GM12878 (cell line): ENCODE measurements around the gene KRTAP17-1. TPM values are rescaled to one million over a fixed set of nuclear protein-coding genes. Genes with fewer than 3 reads are reported as not detected.
"Not testable (repeated sequence)": the region's sequence is repeated elsewhere in the genome, so short reads cannot be mapped to it uniquely, and the experiment has no call there.

Experiments used
- ATAC-seq: fragments of 200-7000 bp; cut with Tn5 transposase; 3 replicates; pipeline ENCODE4 v1.9.1; 2020; ENCODE audit warnings: mild to moderate bottlenecking, moderate library complexity
- BruUV-seq: library from RNA; stranded (reverse); fragments of 400-500 nt; replicated peaks from 2 replicates; lab custom pipeline; 2021; lab: Mats Ljungman, UMichigan
- CTCF ChIA-PET: fragments of 300-600 bp; sonication (Branson Sonifier 250); formaldehyde crosslinking; extraction: SDS; loops from one replicate; lab custom pipeline; 2021; ENCODE audit warnings: inconsistent platforms; lab: Yijun Ruan, JAX
- POLR2A ChIA-PET: fragments of 350-600 bp; formaldehyde crosslinking; extraction: SDS; loops from one replicate; lab custom pipeline; 2021; ENCODE audit warnings: inconsistent platforms; lab: Charles Lee
- RAD21 ChIA-PET: fragments of 300-600 bp; sonication (Branson Sonifier 250); formaldehyde crosslinking; loops from one replicate; lab custom pipeline; 2023; ENCODE audit warnings: antibody characterized with exemption; ENCODE audit not compliant: unreplicated experiment; lab: Charles Lee
- SMC1A ChIA-PET: fragments of 300-600 bp; sonication (Branson Sonifier 250); formaldehyde crosslinking; loops from one replicate; lab custom pipeline; 2023; ENCODE audit not compliant: unreplicated experiment, uncharacterized antibody; lab: Charles Lee
- DNase-seq: peaks from one replicate; pipeline ENCODE4 v3.0.0-alpha.2; 2011; ENCODE audit warnings: low read depth, low spot score
- FAIRE-seq: peaks from 3 replicates; lab custom pipeline; 2011; peaks lifted over from hg19 to GRCh38; lab: Jason Lieb, UNC
- H2AFZ ChIP-seq: 2 replicates; pipeline ENCODE4 v1.6.0; 2011; ENCODE audit warnings: low read depth, low read length, control low read depth; ENCODE audit not compliant: control insufficient read depth
- H3K27ac ChIP-seq: 2 replicates; pipeline ENCODE4 v1.5.1; 2011; ENCODE audit warnings: control low read depth; ENCODE audit not compliant: control insufficient read depth, insufficient read depth
- H3K27me3 ChIP-seq, 2 experiments: replicated peaks in 1 of 2; 2 replicates each; pipeline versions ENCODE4 v1.6.0 to v1.6.1; 2011; ENCODE audit warnings: low read length in 1 of 2; ENCODE audit not compliant: control insufficient read depth in 2 of 2, insufficient read depth in 2 of 2
- H3K36me3 ChIP-seq, 2 experiments: 2 replicates each; pipeline ENCODE4 v1.5.1; 2011; ENCODE audit warnings: low read length in 1 of 2; ENCODE audit not compliant: control insufficient read depth in 2 of 2, insufficient read depth in 2 of 2
- H3K4me1 ChIP-seq: 2 replicates; pipeline ENCODE4 v1.6.1; 2011; ENCODE audit warnings: mild to moderate bottlenecking, low read length, moderate library complexity, mixed read lengths; ENCODE audit not compliant: control insufficient read depth, insufficient read depth
- H3K4me2 ChIP-seq: 2 replicates; pipeline ENCODE4 v1.6.0; 2011; ENCODE audit warnings: control low read depth; ENCODE audit not compliant: control insufficient read depth, insufficient read depth
- H3K4me3 ChIP-seq: fragments of 200-600 bp; sonication (generic); 2 replicates; pipeline ENCODE4 v1.5.1; 2016
- H3K79me2 ChIP-seq: 2 replicates; pipeline ENCODE4 v1.6.0; 2011; ENCODE audit warnings: low read length; ENCODE audit not compliant: control insufficient read depth, insufficient read depth
- H3K9ac ChIP-seq: 2 replicates; pipeline ENCODE4 v1.8.0; 2011; ENCODE audit warnings: low read length, control low read depth, mixed read lengths; ENCODE audit not compliant: control insufficient read depth, insufficient read depth
- H3K9me3 ChIP-seq: replicated peaks from 3 replicates; pipeline ENCODE4 v1.5.1; 2011; ENCODE audit warnings: mild to moderate bottlenecking, low read length; ENCODE audit not compliant: control insufficient read depth, insufficient read depth
- H4K20me1 ChIP-seq: 2 replicates; pipeline ENCODE4 v1.6.0; 2011; ENCODE audit not compliant: control insufficient read depth, insufficient read depth
- CHD2 ChIP-seq: IDR thresholded peaks from 2 replicates; pipeline ENCODE4 v1.6.1; 2011; ENCODE audit warnings: low read depth, low read length, improper control_type of control experiment, borderline replicate concordance
- MTA3 ChIP-seq: IDR thresholded peaks from 2 replicates; pipeline ENCODE4 v1.6.1; 2012; ENCODE audit warnings: low read length, inconsistent platforms, borderline replicate concordance
- RCOR1 ChIP-seq: conservative IDR thresholded peaks from 2 replicates; pipeline ENCODE4 v1.6.1; 2012; ENCODE audit warnings: low read depth, low read length, improper control_type of control experiment
- SP1 ChIP-seq: IDR thresholded peaks from one replicate; pipeline ENCODE4 v1.6.1; 2011; ENCODE audit warnings: low read depth, low read length
- WGBS: methylation state at CpG from one replicate; pipeline ENCODE4 v1.1.6; 2016; ENCODE audit warnings: low lambda C conversion rate; ENCODE audit not compliant: insufficient replicate concordance, insufficient coverage; ENCODE audit errors: missing lambda C conversion rate; 5-methylcytosine and 5-hydroxymethylcytosine counted together
- in situ Hi-C: fragments of 300-500 bp; cut with MboI; formaldehyde crosslinking; loops from 9 replicates; pipeline ENCODE4 v1.14.3; 2018; ENCODE audit warnings: mixed read lengths
- intact Hi-C: fragments of 100-400 bp; cut with micrococcal nuclease; formaldehyde crosslinking; loops from one replicate; pipeline ENCODE4 v1.14.2; 2022; ENCODE audit not compliant: unreplicated experiment
- polyA plus RNA-seq, 11 experiments: library from polyadenylated mRNA; depleted of rRNA in 4 of 11; unstranded in 6 of 11; stranded (reverse) in 5 of 11; fragments of >200 nt; fragmentation: Nextera tagmentation in 4 of 11; fragmentation: Illumina TruSeq in 1 of 11; extraction: Ambion mirVana in 4 of 11; extraction: Trizol in 1 of 11; gene quantifications; 1 replicate in 1 of 11; 2 replicates in 10 of 11; pipeline versions ENCODE4 v1.2.1 to v1.2.3, GENCODE V29; 2011 to 2016; ENCODE audit warnings: inconsistent platforms in 2 of 11, missing spikeins in 2 of 11, low read depth in 1 of 11
- total RNA-seq, 4 experiments: library from RNA; depleted of rRNA in 3 of 4; stranded (reverse); fragments of >200 nt in 3 of 4; fragmentation: Illumina TruSeq in 1 of 4; extraction: Trizol in 1 of 4; gene quantifications; 2 replicates each; pipeline versions ENCODE4 v1.2.1 to v1.2.3, GENCODE V29; 2013 to 2021
- TF ChIP-seq, protein P1 (sequence below): IDR thresholded peaks from 2 replicates; pipeline ENCODE4 v1.6.1; 2012; ENCODE audit warnings: mild to moderate bottlenecking, low read depth, low read length

Gene KRTAP17-1
- total and polyA plus RNA-seq, 10 of the 15 experiments (the other 5 are each of a cell fraction or from before 2014, with no cell fraction given): 0.16 to 5.7 (median 0.17) TPM; not detected in 7

GRCh38 chr17:41347869-41348760 lies 32.6 kb upstream of the KRTAP17-1 start:
- ATAC-seq: no peak
- no peak for FAIRE-seq

GRCh38 chr17:41346421-41346820 lies 30.9 kb upstream of the KRTAP17-1 start:
- RAD21 ChIA-PET, H2AFZ ChIP-seq, H3K4me3 ChIP-seq, H3K79me2 ChIP-seq, H3K9ac ChIP-seq, BruUV-seq, H3K27ac ChIP-seq, H3K36me3 ChIP-seq, ATAC-seq, H4K20me1 ChIP-seq, POLR2A ChIA-PET, H3K4me2 ChIP-seq, SMC1A ChIA-PET, H3K9me3 ChIP-seq, FAIRE-seq, intact Hi-C loops, in situ Hi-C loops, DNase-seq, H3K4me1 ChIP-seq, H3K27me3 ChIP-seq: not testable (repeated sequence)
- CTCF ChIA-PET: interaction anchor here (1.8 kb wide), 1 partner anchor 24 kb away, joined by 4 read pairs; no protein-coding TSS in a partner anchor
- 67% methylated on average over 16 of the region's 16 CpGs for WGBS

More at GRCh38 chr17:41347869-41348760, 32.6 kb upstream of the KRTAP17-1 start:
- DNase-seq: no peak
- ChIA-PET CTCF (interaction anchor here (0.6 to 1.8 kb wide), 2 partner anchors 25 to 62 kb away, joined by 3 to 4 read pairs; no protein-coding TSS in a partner anchor), POLR2A (no interaction called here), SMC1A (interaction anchor here (1.4 kb wide), 2 partner anchors 8 to 36 kb away, joined by 3 to 4 read pairs; no protein-coding TSS in a partner anchor), RAD21 (no interaction called here)
- Histone ChIP-seq H3K27me3 (no peaks in the 10 kb centered on the region; a peak in 1 of 4 replicates), H3K9ac (no peak overlapping the region), H3K27ac (no peak overlapping the region), H2AFZ (no peak overlapping the region), H3K4me3 (no peak overlapping the region), H3K4me1 (no peaks in the 10 kb centered on the region), H3K36me3 (no peaks in the 10 kb centered on the region), H3K79me2 (no peaks in the 10 kb centered on the region), H3K4me2 (no peak overlapping the region), H3K9me3 (peaks cover 2% of the 10 kb centered on the region; the same call in 2 of the 3 replicates), H4K20me1 (no peaks in the 10 kb centered on the region)
- BruUV-seq: no TSS peak
- intact Hi-C loops (no loop called here), in situ Hi-C loops (no loop called here)
- WGBS: 39% methylated on average over 7 of the region's 7 CpGs
- TF ChIP-seq MTA3 (no peak), RCOR1 (no peak), SP1 (no peak), CHD2 (no peak)
- TF ChIP-seq, protein P1, sequence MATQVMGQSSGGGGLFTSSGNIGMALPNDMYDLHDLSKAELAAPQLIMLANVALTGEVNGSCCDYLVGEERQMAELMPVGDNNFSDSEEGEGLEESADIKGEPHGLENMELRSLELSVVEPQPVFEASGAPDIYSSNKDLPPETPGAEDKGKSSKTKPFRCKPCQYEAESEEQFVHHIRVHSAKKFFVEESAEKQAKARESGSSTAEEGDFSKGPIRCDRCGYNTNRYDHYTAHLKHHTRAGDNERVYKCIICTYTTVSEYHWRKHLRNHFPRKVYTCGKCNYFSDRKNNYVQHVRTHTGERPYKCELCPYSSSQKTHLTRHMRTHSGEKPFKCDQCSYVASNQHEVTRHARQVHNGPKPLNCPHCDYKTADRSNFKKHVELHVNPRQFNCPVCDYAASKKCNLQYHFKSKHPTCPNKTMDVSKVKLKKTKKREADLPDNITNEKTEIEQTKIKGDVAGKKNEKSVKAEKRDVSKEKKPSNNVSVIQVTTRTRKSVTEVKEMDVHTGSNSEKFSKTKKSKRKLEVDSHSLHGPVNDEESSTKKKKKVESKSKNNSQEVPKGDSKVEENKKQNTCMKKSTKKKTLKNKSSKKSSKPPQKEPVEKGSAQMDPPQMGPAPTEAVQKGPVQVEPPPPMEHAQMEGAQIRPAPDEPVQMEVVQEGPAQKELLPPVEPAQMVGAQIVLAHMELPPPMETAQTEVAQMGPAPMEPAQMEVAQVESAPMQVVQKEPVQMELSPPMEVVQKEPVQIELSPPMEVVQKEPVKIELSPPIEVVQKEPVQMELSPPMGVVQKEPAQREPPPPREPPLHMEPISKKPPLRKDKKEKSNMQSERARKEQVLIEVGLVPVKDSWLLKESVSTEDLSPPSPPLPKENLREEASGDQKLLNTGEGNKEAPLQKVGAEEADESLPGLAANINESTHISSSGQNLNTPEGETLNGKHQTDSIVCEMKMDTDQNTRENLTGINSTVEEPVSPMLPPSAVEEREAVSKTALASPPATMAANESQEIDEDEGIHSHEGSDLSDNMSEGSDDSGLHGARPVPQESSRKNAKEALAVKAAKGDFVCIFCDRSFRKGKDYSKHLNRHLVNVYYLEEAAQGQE: no peak
